Mesodermal cell (in vitro differentiated cells): ENCODE results near the gene CYP17A1.

ENCODE experiments used
- H3K27ac ChIP-seq: 2 replicates; pipeline ENCODE4 v1.7.0; 2013; ENCODE audit warnings: mild to moderate bottlenecking, low read depth, low read length, moderate library complexity; ENCODE audit not compliant: severe bottlenecking
- H3K36me3 ChIP-seq: 2 replicates; pipeline ENCODE4 v1.7.1; 2013; ENCODE audit warnings: mild to moderate bottlenecking, low read length, moderate library complexity; ENCODE audit not compliant: control insufficient read depth, insufficient read depth
- H3K4me1 ChIP-seq: one replicate; pipeline ENCODE4 v1.7.1; 2013; ENCODE audit warnings: mild to moderate bottlenecking, low read length; ENCODE audit not compliant: insufficient read depth, control insufficient read depth, poor library complexity, severe bottlenecking
- H3K4me3 ChIP-seq: 2 replicates; pipeline ENCODE4 v1.7.0; 2013; ENCODE audit warnings: low read length, control low read depth, mild to moderate bottlenecking; ENCODE audit not compliant: insufficient read depth, poor library complexity, severe bottlenecking; ENCODE audit errors: extremely low read depth
- H3K9me3 ChIP-seq: 2 replicates; pipeline ENCODE4 v1.7.1; 2013; ENCODE audit warnings: mild to moderate bottlenecking, low read length, moderate library complexity; ENCODE audit not compliant: control insufficient read depth
- WGBS, 2 experiments: methylation state at CpG; one replicate each; pipeline ENCODE4 v1.1.5; 2013; ENCODE audit warnings: missing lambda C conversion rate in 2 of 2; ENCODE audit not compliant: insufficient coverage in 2 of 2; 5-methylcytosine and 5-hydroxymethylcytosine counted together

The CYP17A1 gene

DNA sequence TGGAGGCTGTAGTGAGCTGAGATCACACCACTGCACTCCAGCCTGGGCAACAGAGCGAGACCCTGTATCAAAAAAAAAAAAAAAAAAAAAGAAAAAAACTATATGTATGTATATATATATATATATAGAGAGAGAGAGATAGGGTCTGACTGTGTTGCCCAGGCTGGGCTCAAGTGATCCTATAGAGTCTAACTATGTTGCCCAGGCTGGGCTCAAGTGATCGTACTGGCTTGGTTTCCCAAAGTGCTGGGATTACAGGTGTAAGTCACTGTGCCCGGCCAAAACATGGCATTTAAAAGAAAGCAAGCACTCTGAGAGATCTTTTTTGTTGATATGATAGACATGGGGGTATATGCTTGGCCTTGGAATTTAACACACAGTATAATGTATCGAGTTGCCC lies 20.0 kb downstream of the CYP17A1 start:
- H3K36me3 ChIP-seq = peaks cover 30% of the 10 kb centered on the region
- H3K4me3 ChIP-seq = no peak overlapping the region
- H3K4me1 ChIP-seq = peaks cover 30% of the 10 kb centered on the region
- H3K9me3 ChIP-seq = no peaks in the 10 kb centered on the region
- no peak overlapping the region for H3K27ac ChIP-seq
- WGBS, 2 experiments = 96 to 100% methylated on average over 1 to 3 of the region's 4 CpGs

GRCh38 chr10:102815790-102816549 lies 21.2 kb downstream of the CYP17A1 start:
- WGBS, 2 experiments = 68 to 83% methylated on average over 11 to 12 of the region's 12 CpGs
- H3K27ac ChIP-seq = peak overlapping the region; percentile 57
- peaks cover 30% of the 10 kb centered on the region for H3K4me1 ChIP-seq
- H3K9me3 ChIP-seq = no peaks in the 10 kb centered on the region
- H3K36me3 ChIP-seq = peaks cover 42% of the 10 kb centered on the region
- H3K4me3 ChIP-seq = no peak overlapping the region

- peaks cover 48% of the 10 kb centered on the region for H3K36me3 ChIP-seq
- H3K4me3 ChIP-seq = no peak overlapping the region
- peaks cover 30% of the 10 kb centered on the region for H3K4me1 ChIP-seq
- WGBS, 2 experiments = 94 to 95% methylated on average over 20 to 21 of the region's 23 CpGs
- H3K9me3 ChIP-seq = no peaks in the 10 kb centered on the region
- peak overlapping the region; percentile 23 for H3K27ac ChIP-seq
Observed at GRCh38 chr10:102814873-102815661, 22.1 kb downstream of the CYP17A1 start.

DNA sequence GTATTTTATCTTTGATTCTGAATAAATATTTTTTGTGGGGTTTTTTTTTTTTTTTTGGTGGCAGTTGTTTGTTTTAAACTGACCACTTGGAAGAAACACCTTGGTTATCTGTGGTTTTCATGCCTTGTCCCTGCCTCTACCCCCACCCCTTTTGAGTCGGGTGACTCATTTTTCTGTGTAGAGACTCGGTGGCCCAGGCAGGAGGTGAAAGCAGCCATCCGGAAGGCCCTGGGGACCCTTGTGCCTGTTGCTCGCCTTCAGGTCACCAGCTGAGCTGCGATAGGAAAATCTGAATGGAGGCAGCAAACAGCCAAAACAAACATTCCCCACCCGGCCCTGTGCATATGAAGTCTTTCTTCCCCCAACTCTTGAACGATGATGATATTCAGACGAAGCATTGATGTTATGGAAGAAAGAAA lies 22.8 kb downstream of the CYP17A1 start:
- H3K4me3 ChIP-seq = no peak overlapping the region
- no peaks in the 10 kb centered on the region for H3K9me3 ChIP-seq
- WGBS, 2 experiments = 57 to 61% methylated on average over 2 to 3 of the region's 8 CpGs
- peaks cover 30% of the 10 kb centered on the region for H3K4me1 ChIP-seq
- H3K27ac ChIP-seq = peak overlapping the region; percentile 23
- peaks cover 54% of the 10 kb centered on the region for H3K36me3 ChIP-seq

DNA sequence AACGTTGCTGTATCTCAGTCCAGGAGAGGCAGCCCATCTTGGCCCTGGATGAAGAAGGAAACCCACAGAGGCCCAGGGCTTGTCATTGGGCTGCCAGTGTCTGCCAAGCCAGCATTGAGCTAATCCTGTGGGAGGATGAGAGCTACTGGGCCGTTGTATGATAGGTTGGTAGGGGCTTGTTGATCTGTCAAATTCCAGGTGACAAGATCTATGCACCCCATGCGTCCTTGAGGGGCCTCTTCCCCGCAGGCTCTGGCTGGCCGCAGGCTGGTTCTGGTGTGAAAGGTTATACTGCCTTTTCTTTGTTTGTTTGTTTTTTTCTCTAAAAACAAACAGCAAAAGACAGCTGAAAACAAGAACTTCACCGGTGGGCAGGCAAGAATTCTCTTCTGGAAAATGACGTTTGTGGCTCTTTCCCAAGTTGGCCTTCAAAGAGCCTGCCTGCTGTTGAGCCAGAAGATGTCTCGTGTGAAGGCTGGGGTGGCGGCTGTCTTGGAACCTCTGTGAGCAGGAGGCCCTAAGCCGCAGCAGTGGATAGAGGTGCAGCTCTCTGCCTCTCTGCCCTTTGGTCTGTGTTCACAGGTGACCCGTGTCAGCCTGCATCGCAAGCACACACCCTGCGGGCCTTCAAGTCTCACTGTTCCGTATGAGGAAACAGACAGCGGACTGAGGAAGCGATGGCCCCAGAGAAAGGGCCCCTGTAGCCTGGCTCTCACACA lies 23.3 kb downstream of the CYP17A1 start:
- H3K9me3 ChIP-seq = no peaks in the 10 kb centered on the region
- H3K4me3 ChIP-seq = no peak overlapping the region
- peaks cover 30% of the 10 kb centered on the region for H3K4me1 ChIP-seq
- H3K36me3 ChIP-seq = peaks cover 55% of the 10 kb centered on the region
- no peak overlapping the region for H3K27ac ChIP-seq
- WGBS, 2 experiments = 80 to 92% methylated on average over 8 to 11 of the region's 16 CpGs

DNA sequence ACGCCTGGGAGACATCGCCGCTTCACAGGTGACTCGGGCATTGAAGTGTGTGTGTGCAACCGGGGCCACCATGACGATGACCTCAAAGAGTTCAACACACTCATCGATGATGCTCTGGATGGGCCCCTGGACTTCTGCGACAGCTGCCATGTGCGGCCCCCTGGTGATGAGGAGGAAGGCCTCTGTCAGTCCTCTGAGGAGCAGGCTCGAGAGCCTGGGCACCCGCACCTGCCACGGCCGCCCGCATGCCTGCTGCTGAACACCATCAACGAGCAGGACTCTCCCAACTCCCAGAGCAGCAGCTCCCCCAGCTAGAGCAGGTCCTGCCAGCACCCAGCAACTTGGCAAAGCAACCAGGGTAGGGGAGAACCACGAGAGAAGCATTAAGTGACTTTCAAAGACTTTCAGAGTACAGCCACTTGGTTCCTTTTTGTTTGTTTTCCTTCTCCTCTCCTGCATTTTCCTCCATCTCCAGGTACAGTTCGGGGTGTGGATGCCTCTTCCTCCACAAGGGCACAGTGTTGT lies 24.1 kb downstream of the CYP17A1 start:
- H3K27ac ChIP-seq = no peak overlapping the region
- H3K9me3 ChIP-seq = no peaks in the 10 kb centered on the region
- H3K4me3 ChIP-seq = no peak overlapping the region
- 98% methylated on average over 14 to 16 of the region's 17 CpGs for WGBS, 2 experiments
- H3K4me1 ChIP-seq = peaks cover 30% of the 10 kb centered on the region
- H3K36me3 ChIP-seq = peaks cover 55% of the 10 kb centered on the region

DNA sequence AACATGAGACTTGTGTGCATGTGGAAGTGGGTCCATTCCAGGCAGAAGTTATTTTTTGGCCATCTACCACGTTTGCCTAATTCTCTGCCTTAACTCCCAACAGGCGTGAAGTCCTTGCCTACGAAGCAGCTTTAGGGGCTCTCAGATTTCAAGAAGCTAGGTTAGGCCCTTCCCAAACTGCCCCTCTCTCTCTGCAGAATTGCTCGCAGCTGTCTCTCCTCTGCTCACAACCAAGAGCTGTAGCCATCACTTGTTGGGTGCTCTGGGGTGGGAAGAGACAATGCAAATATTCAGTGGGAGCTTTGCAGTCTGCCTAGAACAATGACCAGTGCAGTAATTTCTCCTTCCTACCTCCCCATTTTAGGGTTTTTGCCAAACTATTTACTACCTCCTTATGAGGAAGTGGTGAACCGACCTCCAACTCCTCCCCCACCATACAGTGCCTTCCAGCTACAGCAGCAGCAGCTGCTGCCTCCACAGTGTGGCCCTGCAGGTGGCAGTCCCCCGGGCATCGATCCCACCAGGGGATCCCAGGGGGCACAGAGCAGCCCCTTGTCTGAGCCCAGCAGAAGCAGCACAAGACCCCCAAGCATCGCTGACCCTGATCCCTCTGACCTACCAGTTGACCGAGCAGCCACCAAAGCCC lies 24.9 kb downstream of the CYP17A1 start:
- no peak overlapping the region for H3K4me3 ChIP-seq

GRCh38 chr10:102811346-102811745 lies 25.9 kb downstream of the CYP17A1 start:
- peaks cover 59% of the 10 kb centered on the region for H3K36me3 ChIP-seq
- H3K27ac ChIP-seq = no peak overlapping the region
- no peaks in the 10 kb centered on the region for H3K9me3 ChIP-seq
- WGBS, 2 experiments = 94 to 96% methylated on average over 3 of the region's 3 CpGs
- peaks cover 29% of the 10 kb centered on the region for H3K4me1 ChIP-seq
- H3K4me3 ChIP-seq = no peak overlapping the region

More for the DNA sequence above, 24.9 kb downstream of the CYP17A1 start:
- 86 to 94% methylated on average over 6 to 9 of the region's 9 CpGs for WGBS, 2 experiments
- Histone ChIP-seq H3K4me1 (peaks cover 30% of the 10 kb centered on the region), H3K9me3 (no peaks in the 10 kb centered on the region), H3K27ac (no peak overlapping the region), H3K36me3 (peaks cover 55% of the 10 kb centered on the region)

- H3K27ac ChIP-seq = no peak overlapping the region
- no peak overlapping the region for H3K4me3 ChIP-seq
- H3K4me1 ChIP-seq = peaks cover 6% of the 10 kb centered on the region
- H3K9me3 ChIP-seq = peaks cover 3% of the 10 kb centered on the region
- 86 to 94% methylated on average over 2 of the region's 4 CpGs for WGBS, 2 experiments
- H3K36me3 ChIP-seq = peaks cover 64% of the 10 kb centered on the region
Observed at GRCh38 chr10:102808380-102808779, 28.8 kb downstream of the CYP17A1 start.
